Lung (tissue), 12 donors: ENCODE results near the gene SOX2. TPM values are rescaled to one million over a fixed set of nuclear protein-coding genes. Genes with fewer than 3 reads are reported as not detected.

Source experiments
- ATAC-seq: fragments of 200-7000 bp; cut with Tn5 transposase; one replicate; pipeline ENCODE4 v1.9.1; 2020; ENCODE audit warnings: moderate number of reproducible peaks; ENCODE audit not compliant: insufficient read depth, low FRiP score
- DNase-seq, 3 donors: peaks; one replicate each; pipeline ENCODE4 v3.0.0-alpha.2; 2013 to 2017
- H3K27ac ChIP-seq, 2 donors: one replicate each; pipeline ENCODE4 v1.5.1; 2013; ENCODE audit warnings: mild to moderate bottlenecking in 2 of 2, moderate library complexity in 2 of 2, control low read depth in 1 of 2, inconsistent platforms in 1 of 2, low read depth in 1 of 2, low read length in 1 of 2
- H3K27me3 ChIP-seq, 3 donors: one replicate each; pipeline ENCODE4 v1.5.1; 2013; ENCODE audit warnings: low read length in 2 of 3; ENCODE audit not compliant: control insufficient read depth in 3 of 3, insufficient read depth in 3 of 3
- H3K36me3 ChIP-seq, 4 donors: one replicate each; pipeline ENCODE4 v1.5.1; 2013; ENCODE audit warnings: low read length in 4 of 4, mild to moderate bottlenecking in 1 of 4, moderate library complexity in 1 of 4; ENCODE audit not compliant: control insufficient read depth in 4 of 4, insufficient read depth in 4 of 4
- H3K4me1 ChIP-seq, 5 donors: one replicate each; pipeline ENCODE4 v1.5.1; 2013; ENCODE audit warnings: low read length in 5 of 5, mild to moderate bottlenecking in 2 of 5, moderate library complexity in 1 of 5; ENCODE audit not compliant: control insufficient read depth in 5 of 5, insufficient read depth in 5 of 5
- H3K4me3 ChIP-seq: one replicate; pipeline ENCODE4 v1.5.1; 2013; ENCODE audit warnings: mild to moderate bottlenecking, control low read depth, moderate library complexity
- H3K9ac ChIP-seq, 2 donors: one replicate each; pipeline ENCODE4 v1.5.1; 2013; ENCODE audit warnings: low read length in 2 of 2, control low read depth in 1 of 2; ENCODE audit not compliant: insufficient read depth in 1 of 2
- H3K9me3 ChIP-seq, 4 donors: one replicate each; pipeline ENCODE4 v1.5.1; 2013; ENCODE audit warnings: low read length in 3 of 4, mild to moderate bottlenecking in 1 of 4, moderate library complexity in 1 of 4; ENCODE audit not compliant: control insufficient read depth in 4 of 4, insufficient read depth in 3 of 4
- CTCF ChIP-seq: IDR thresholded peaks from 2 replicates; pipeline ENCODE4 v1.5.1; 2012; ENCODE audit warnings: mild to moderate bottlenecking; ENCODE audit errors: control extremely low read depth, extremely low read depth
- WGBS, 2 donors: extraction: QIAGEN DNeasy Blood & Tissue Kit; methylation state at CpG; one replicate each; pipeline ENCODE4 v1.1.7; 2013; 5-methylcytosine and 5-hydroxymethylcytosine counted together
- polyA plus RNA-seq, 2 donors: library from polyadenylated mRNA; stranded (reverse); fragments of 200-250 nt; gene quantifications; one replicate each; pipeline ENCODE4 v1.2.1, GENCODE V29; 2013
- total RNA-seq, 2 donors: library from RNA; depleted of rRNA in 1 of 2; stranded (reverse); fragments of >200 nt in 1 of 2; gene quantifications; one replicate each; pipeline ENCODE4 v1.2.1, GENCODE V29; 2014 to 2021
- donor health status: control.
- donor health status: control.
- donor health status: Bipolar disorder and iron deficiency.
- donor health status: healthy.
- donor health status: DM: yes; HTN: yes; CAD: no.

SOX2 gene
- total and polyA plus RNA-seq, 4 donors, result 4.4 to 16.4 (median 7.3) TPM

DNA sequence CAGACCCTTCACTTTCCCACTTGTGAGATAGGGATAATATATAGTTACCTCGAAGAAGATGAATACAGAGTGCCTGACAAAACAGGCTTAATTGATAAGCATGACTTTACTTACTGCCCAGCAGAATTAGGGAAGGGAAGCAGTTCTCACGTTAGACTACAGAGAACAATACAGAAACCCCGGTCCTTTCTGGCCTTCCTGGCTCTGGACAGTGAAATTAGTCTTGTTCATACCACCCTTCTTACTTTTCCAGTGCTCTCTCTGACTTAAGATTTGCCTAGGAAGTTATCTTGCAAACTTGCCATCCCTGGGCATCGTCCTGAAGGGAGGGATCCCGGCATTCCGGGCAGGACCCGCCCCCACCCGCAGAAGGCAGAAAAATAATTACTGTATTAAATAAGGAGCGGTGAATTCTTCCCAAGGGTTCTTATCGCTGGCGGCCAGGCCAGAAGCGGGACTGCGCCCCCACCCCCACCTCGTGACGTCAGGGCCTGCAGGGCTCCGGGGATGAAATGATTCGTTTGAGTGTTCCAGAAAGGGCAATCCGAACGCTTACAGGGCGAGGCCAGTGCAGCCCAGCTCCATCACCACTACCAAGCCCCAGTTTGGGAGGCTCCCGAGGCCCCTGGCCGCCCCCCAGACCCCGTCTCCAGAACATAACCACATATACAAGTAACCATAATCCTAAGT is 8.4 kb downstream of the SOX2 start:
- peak overlapping the region in 1 of 2 donors; percentile 5 for H3K9ac ChIP-seq
- peaks cover 0 to 10% (median 0%) of the 10 kb centered on the region in 4 donors for H3K9me3 ChIP-seq
- ATAC-seq (no peak), DNase-seq (peak in 1 of 3 donors; percentile 41)
- H3K4me1 ChIP-seq, result peaks cover 0 to 7% (median 0%) of the 10 kb centered on the region in 5 donors
- peaks cover 23 to 98% (median 95%) of the 10 kb centered on the region in 3 donors for H3K27me3 ChIP-seq
- H3K4me3 ChIP-seq, result no peak overlapping the region
- 9 to 18% methylated on average over 23 of the region's 23 CpGs for WGBS, 2 donors
- TF ChIP-seq CTCF, result no peak
- no peak overlapping the region for H3K27ac ChIP-seq
- H3K36me3 ChIP-seq, result no peaks in the 10 kb centered on the region

- Histone ChIP-seq H3K27ac (no peak overlapping the region), H3K4me3 (no peak overlapping the region), H3K9ac (no peak overlapping the region), H3K9me3 (peaks cover 0 to 10% (median 0%) of the 10 kb centered on the region in 4 donors), H3K36me3 (no peaks in the 10 kb centered on the region), H3K27me3 (peaks cover 23 to 96% (median 96%) of the 10 kb centered on the region in 3 donors), H3K4me1 (peaks cover 0 to 7% (median 0%) of the 10 kb centered on the region in 5 donors)
- no peak for TF ChIP-seq CTCF
- 38 to 43% methylated on average over 4 of the region's 4 CpGs for WGBS, 2 donors
- ATAC-seq (no peak), DNase-seq (no peak)
These were observed 9.5 kb downstream of the SOX2 start for GRCh38 chr3:181721046-181721875.

DNA sequence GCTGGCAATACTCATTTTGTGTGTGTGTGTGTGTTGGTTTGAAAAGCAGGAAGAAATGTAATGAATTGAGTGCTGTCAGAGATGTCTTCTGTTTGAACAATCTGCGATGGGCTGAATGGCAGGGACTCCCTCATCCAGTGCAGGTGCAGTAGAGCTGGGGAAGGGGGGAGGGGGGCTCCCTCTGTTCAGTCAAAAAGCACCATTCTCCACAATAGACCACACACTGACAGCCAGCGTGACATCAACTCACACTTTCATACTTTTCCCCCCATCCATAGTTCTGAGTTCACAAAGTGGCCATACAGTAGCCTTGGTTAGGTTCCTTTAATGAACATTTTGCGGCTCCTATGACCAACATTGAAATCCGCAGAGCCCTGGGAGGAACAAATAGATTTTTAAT is 10.4 kb downstream of the SOX2 start:
- Histone ChIP-seq H3K27me3 (peaks cover 23 to 96% (median 95%) of the 10 kb centered on the region in 3 donors), H3K9me3 (peaks cover 0 to 14% (median 0%) of the 10 kb centered on the region in 4 donors), H3K9ac (no peak overlapping the region), H3K27ac (no peak overlapping the region), H3K4me1 (peaks cover 0 to 11% (median 0%) of the 10 kb centered on the region in 5 donors), H3K4me3 (no peak overlapping the region), H3K36me3 (no peaks in the 10 kb centered on the region)
- WGBS, 2 donors, result 28 to 30% methylated on average over 4 of the region's 4 CpGs
- DNase-seq (no peak), ATAC-seq (no peak)
- no peak for TF ChIP-seq CTCF
